GM19467 (cell line): ENCODE data around the gene SYT2.
"Not testable (repeated sequence)": the region's sequence is repeated elsewhere in the genome, so short reads cannot be mapped to it uniquely, and the experiment has no call there.

Source experiments
- ATAC-seq: cut with Tn5 transposase; IDR thresholded peaks from one replicate; pipeline ENCODE4 v1.9.1; 2021; ENCODE audit warnings: mild to moderate bottlenecking, moderate library complexity; ENCODE audit not compliant: unreplicated experiment

Gene SYT2

GRCh38 chr1:202644219-202645096 is 65.8 kb downstream of the SYT2 start:
- ATAC-seq, result no peak

- ATAC-seq, result no peak
Observed at GRCh38 chr1:202643397-202644218, 66.6 kb downstream of the SYT2 start.

GRCh38 chr1:202642619-202643291 is 67.5 kb downstream of the SYT2 start:
- no peak for ATAC-seq

GRCh38 chr1:202642212-202642611 is 68.0 kb downstream of the SYT2 start:
- no peak for ATAC-seq

GRCh38 chr1:202639500-202639899 is 70.8 kb downstream of the SYT2 start:
- ATAC-seq, result no peak

GRCh38 chr1:202638701-202639305 is 71.5 kb downstream of the SYT2 start:
- ATAC-seq, result not testable (repeated sequence)

- no peak for ATAC-seq
Observed at GRCh38 chr1:202638019-202638700, 72.1 kb downstream of the SYT2 start.

- not testable (repeated sequence) for ATAC-seq
Observed at GRCh38 chr1:202637321-202638018, 72.8 kb downstream of the SYT2 start.

GRCh38 chr1:202636171-202636570 is 74.1 kb downstream of the SYT2 start:
- not testable (repeated sequence) for ATAC-seq

- ATAC-seq, result no peak
Observed at GRCh38 chr1:202632241-202632640, 78.0 kb downstream of the SYT2 start.

- no peak for ATAC-seq
Observed at GRCh38 chr1:202631076-202631923, 79.0 kb downstream of the SYT2 start.

GRCh38 chr1:202630541-202630940 is 79.7 kb downstream of the SYT2 start:
- no peak for ATAC-seq

GRCh38 chr1:202630096-202630495 is 80.2 kb downstream of the SYT2 start:
- ATAC-seq, result not testable (repeated sequence)

GRCh38 chr1:202629257-202629811 is 80.9 kb downstream of the SYT2 start:
- peak; percentile 68 for ATAC-seq

GRCh38 chr1:202628646-202629215 is 81.5 kb downstream of the SYT2 start:
- ATAC-seq, result no peak

GRCh38 chr1:202627841-202628565 is 82.3 kb downstream of the SYT2 start:
- no peak for ATAC-seq

GRCh38 chr1:202627036-202627435 is 83.2 kb downstream of the SYT2 start:
- not testable (repeated sequence) for ATAC-seq
